HAP-1 (cell line): ENCODE results near the gene CYP4A22.
"Not testable (repeated sequence)": the region's sequence is repeated elsewhere in the genome, so short reads cannot be mapped to it uniquely, and the experiment has no call there.

Source experiments
- DNase-seq, 2 experiments: peaks; one replicate each; pipeline ENCODE4 v3.0.0-alpha.2; 2016 to 2020; ENCODE audit warnings: low spot score in 2 of 2
- H3K27me3 ChIP-seq: fragments of 250-450 bp; sonication (Bioruptor Pico); 2 replicates; pipeline ENCODE4 v1.5.1; 2020; ENCODE audit warnings: low read depth, mild to moderate bottlenecking, moderate library complexity
- H3K36me3 ChIP-seq: fragments of 250-450 bp; sonication (Bioruptor Pico); replicated peaks from 2 replicates; pipeline ENCODE4 v1.5.1; 2020; ENCODE audit warnings: mild to moderate bottlenecking
- H3K4me1 ChIP-seq: fragments of 250-450 bp; sonication (Bioruptor Pico); 2 replicates; pipeline ENCODE4 v1.5.1; 2020; ENCODE audit warnings: mild to moderate bottlenecking
- H3K4me3 ChIP-seq: fragments of 250-450 bp; sonication (Bioruptor Pico); 2 replicates; pipeline ENCODE4 v1.5.1; 2020; ENCODE audit warnings: mild to moderate bottlenecking, moderate library complexity
- H3K9me3 ChIP-seq: fragments of 250-450 bp; sonication (Bioruptor Pico); 2 replicates; pipeline ENCODE4 v1.5.1; 2020; ENCODE audit warnings: mild to moderate bottlenecking, moderate library complexity
- in situ Hi-C: fragments of 300-500 bp; cut with MboI; formaldehyde crosslinking; loops from 3 replicates; pipeline ENCODE4 v1.14.3; 2020; ENCODE audit warnings: low sequenced_read_pairs, inconsistent platforms, mixed read lengths

The CYP4A22 gene

GRCh38 chr1:47184822-47185677 lies 47.8 kb downstream of the CYP4A22 start:
- Histone ChIP-seq H3K4me3 (no peak overlapping the region), H3K9me3 (no peaks in the 10 kb centered on the region), H3K27me3 (no peaks in the 10 kb centered on the region), H3K4me1 (no peaks in the 10 kb centered on the region), H3K36me3 (no peaks in the 10 kb centered on the region)
- no peak for DNase-seq
- in situ Hi-C loops = no loop called here

DNA sequence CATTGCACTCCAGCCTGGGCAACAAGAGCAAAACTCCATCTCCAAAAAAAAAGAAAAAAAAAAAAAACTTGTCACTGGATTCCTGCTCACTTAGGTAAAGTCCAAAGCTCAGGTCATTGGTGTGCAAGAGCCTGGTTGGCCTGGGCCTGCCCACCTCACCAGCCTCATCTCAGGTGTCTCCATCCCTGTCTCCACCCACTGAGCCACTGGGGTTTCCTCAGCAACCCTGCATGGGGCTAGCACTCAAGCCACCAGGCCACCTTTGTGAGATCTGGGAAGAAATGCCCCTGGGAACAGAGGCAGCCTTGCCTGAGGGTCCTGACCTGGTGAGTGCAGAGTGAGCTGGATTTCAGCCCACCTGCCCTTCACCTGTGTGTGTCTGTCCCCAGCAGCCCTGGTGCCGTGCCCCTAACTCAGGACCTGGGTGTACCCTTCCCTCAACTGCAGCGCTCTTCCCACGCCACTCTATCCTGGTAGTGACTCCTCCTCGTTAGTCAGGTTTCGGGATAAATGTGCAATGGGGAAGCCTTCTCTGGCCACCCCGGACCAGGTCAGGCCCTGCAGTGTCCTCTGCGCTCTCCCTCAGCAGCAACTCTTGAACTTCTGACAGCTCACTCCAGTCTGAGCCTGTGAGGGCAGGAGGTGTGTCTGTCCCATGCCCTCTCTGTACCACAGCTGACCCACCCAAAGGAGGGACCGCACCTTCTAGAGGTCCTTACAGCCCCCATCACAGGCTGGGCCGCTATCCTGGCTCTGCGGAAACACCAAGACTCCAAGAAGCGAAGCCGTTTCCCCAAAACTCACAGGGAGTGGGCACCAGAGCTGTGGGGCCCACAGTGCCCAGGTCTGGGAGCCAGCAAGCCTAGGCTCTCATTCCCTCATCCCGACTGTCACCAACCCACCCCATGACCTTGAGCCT lies 49.3 kb downstream of the CYP4A22 start:
- H3K9me3 ChIP-seq = no peaks in the 10 kb centered on the region
- in situ Hi-C loops = no loop called here
- no peaks in the 10 kb centered on the region for H3K4me1 ChIP-seq

DNA sequence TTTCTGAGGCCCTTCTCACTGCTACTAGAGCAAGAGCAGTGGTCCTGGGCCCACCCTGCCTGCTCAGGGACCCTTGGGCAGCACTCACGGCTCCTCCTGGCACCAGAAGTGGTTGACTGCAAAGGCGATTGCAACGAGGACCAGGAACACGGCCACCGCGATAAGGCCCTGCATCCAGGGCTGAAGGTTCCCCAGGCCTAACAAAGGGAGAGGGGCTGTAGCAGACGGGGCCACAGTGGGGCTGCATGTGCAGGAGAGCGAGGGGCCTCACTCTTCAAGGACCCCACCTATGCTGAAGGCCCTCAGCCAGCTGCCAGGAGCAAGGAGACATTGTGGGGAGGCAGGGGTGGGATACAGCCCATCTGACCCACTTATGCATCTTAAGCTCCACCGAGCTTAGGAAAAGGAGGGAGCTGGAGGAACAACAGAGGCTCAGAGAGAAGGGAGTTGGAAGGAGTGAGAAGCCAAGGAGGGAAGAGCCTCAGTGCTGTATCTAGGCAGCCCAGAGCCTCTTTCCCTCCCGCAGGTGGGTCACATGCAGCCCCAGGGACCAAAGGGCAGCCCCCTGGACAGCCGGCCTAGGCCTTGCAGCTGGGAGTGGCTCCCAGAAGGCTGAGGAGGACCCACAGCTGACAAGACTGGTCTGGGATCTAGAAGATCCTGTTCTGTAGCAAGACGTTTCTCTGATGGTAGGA lies 50.1 kb downstream of the CYP4A22 start:
- Histone ChIP-seq H3K27me3 (no peaks in the 10 kb centered on the region), H3K4me3 (no peak overlapping the region), H3K36me3 (no peaks in the 10 kb centered on the region), H3K9me3 (no peaks in the 10 kb centered on the region), H3K4me1 (no peaks in the 10 kb centered on the region)
- in situ Hi-C loops = no loop called here
- no peak for DNase-seq

More for the DNA sequence above, 49.3 kb downstream of the CYP4A22 start:
- H3K27me3 ChIP-seq = no peaks in the 10 kb centered on the region
- DNase-seq = no peak
- H3K4me3 ChIP-seq = no peak overlapping the region
- H3K36me3 ChIP-seq = no peaks in the 10 kb centered on the region

DNA sequence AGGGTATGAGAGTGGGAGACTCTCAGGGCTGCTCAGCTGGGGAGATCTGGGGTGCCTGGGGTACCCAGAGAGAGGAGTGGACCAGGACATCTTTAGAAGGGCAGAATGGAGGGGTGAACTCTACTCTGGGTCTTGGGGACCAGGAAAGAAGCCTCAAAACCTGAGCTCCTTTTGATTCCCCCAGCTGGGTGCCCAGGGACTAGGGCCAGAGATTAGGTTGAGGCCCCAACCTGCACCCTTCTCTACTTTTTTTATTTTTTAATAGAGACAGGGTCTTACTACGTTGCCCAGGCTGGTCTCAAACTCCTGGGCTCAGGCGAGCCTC lies 50.6 kb downstream of the CYP4A22 start:
- no peaks in the 10 kb centered on the region for H3K27me3 ChIP-seq
- no peak for DNase-seq
- in situ Hi-C loops = no loop called here
- no peaks in the 10 kb centered on the region for H3K36me3 ChIP-seq
- no peaks in the 10 kb centered on the region for H3K4me1 ChIP-seq
- no peak overlapping the region for H3K4me3 ChIP-seq
- no peaks in the 10 kb centered on the region for H3K9me3 ChIP-seq

- no peaks in the 10 kb centered on the region for H3K36me3 ChIP-seq
- H3K4me3 ChIP-seq = no peak overlapping the region
- no peaks in the 10 kb centered on the region for H3K27me3 ChIP-seq
- DNase-seq = peak in 1 of 2 experiments; percentile 4
- no peaks in the 10 kb centered on the region for H3K9me3 ChIP-seq
- H3K4me1 ChIP-seq = no peaks in the 10 kb centered on the region
- in situ Hi-C loops = no loop called here
Observed at GRCh38 chr1:47188791-47189785, 51.8 kb downstream of the CYP4A22 start.

DNA sequence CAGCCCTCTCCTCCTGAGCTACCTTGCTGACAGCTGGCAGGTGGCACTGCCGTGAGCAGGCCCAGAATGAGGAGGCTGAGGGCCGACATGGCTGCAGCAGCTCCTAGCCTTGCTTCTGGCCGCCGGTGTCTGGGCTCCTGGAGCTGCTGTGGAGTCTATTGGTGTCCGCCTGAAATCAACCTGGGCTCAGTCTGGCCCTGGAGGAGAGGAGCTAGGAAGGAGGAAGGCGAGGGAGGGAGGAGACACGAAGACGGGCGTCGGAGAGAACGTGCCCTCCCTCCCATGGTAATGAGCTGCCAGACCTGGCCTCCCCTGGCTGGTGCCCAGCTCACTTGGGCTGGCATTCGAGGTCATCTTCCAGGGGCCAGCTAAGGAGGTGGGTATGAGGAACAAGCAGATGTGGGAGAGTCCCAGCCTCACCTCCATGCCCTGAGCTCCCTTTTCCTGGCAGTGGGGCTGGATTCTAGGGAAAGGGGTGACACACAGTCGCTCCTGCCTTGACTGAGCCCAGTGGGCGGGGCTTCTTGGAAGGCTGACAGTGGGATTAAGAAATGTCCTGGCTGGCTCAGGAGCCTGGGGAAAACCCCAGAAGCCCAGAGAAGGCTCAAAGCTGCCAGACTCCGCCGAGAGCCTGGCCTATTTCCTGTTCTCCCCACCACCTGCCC lies 52.7 kb downstream of the CYP4A22 start, which contains the start of gene PDZK1IP1:
PDZK1IP1 (minus strand) TSS at position 193 of the 665 bp plus-strand sequence; CDS start at position 89, 104 bp downstream.
- in situ Hi-C loops = loop anchor here (5.0 to 10.0 kb wide), 2 partner anchors 72 to 525 kb away; no protein-coding TSS in a partner anchor

GRCh38 chr1:47190509-47190855 lies 53.2 kb downstream of the CYP4A22 start:
- H3K27me3 ChIP-seq = no peaks in the 10 kb centered on the region
- H3K4me1 ChIP-seq = no peaks in the 10 kb centered on the region
- no peak overlapping the region for H3K4me3 ChIP-seq
- in situ Hi-C loops = loop anchor here (5.0 to 10.0 kb wide), 2 partner anchors 72 to 524 kb away; no protein-coding TSS in a partner anchor
- no peaks in the 10 kb centered on the region for H3K36me3 ChIP-seq
- no peaks in the 10 kb centered on the region for H3K9me3 ChIP-seq
- DNase-seq = peak in 1 of 2 experiments; percentile 3

More for the DNA sequence above, 52.7 kb downstream of the CYP4A22 start, which contains the start of gene PDZK1IP1:
- Histone ChIP-seq H3K4me3 (no peak within 1 kb of the TSS), H3K36me3 (no peaks in the 10 kb centered on the region), H3K4me1 (no peaks in the 10 kb centered on the region), H3K9me3 (no peaks in the 10 kb centered on the region), H3K27me3 (no peaks in the 10 kb centered on the region)
- DNase-seq = peak in 1 of 2 experiments; percentile 23

GRCh38 chr1:47190857-47191256 lies 53.6 kb downstream of the CYP4A22 start:
- peak in 1 of 2 experiments; percentile 2 for DNase-seq
- H3K4me3 ChIP-seq = no peak overlapping the region
- H3K4me1 ChIP-seq = no peaks in the 10 kb centered on the region
- H3K36me3 ChIP-seq = no peaks in the 10 kb centered on the region
- no peaks in the 10 kb centered on the region for H3K27me3 ChIP-seq
- H3K9me3 ChIP-seq = no peaks in the 10 kb centered on the region
- in situ Hi-C loops = loop anchor here (5.0 to 10.0 kb wide), 2 partner anchors 71 to 524 kb away; no protein-coding TSS in a partner anchor

GRCh38 chr1:47191940-47192457 lies 54.8 kb downstream of the CYP4A22 start:
- Histone ChIP-seq H3K27me3 (no peaks in the 10 kb centered on the region), H3K36me3 (no peaks in the 10 kb centered on the region), H3K9me3 (no peaks in the 10 kb centered on the region), H3K4me1 (no peaks in the 10 kb centered on the region), H3K4me3 (no peak overlapping the region)
- in situ Hi-C loops = loop anchor here (5.0 to 10.0 kb wide), 2 partner anchors 70 to 523 kb away; no protein-coding TSS in a partner anchor
- peak in 1 of 2 experiments; percentile 5 for DNase-seq

DNA sequence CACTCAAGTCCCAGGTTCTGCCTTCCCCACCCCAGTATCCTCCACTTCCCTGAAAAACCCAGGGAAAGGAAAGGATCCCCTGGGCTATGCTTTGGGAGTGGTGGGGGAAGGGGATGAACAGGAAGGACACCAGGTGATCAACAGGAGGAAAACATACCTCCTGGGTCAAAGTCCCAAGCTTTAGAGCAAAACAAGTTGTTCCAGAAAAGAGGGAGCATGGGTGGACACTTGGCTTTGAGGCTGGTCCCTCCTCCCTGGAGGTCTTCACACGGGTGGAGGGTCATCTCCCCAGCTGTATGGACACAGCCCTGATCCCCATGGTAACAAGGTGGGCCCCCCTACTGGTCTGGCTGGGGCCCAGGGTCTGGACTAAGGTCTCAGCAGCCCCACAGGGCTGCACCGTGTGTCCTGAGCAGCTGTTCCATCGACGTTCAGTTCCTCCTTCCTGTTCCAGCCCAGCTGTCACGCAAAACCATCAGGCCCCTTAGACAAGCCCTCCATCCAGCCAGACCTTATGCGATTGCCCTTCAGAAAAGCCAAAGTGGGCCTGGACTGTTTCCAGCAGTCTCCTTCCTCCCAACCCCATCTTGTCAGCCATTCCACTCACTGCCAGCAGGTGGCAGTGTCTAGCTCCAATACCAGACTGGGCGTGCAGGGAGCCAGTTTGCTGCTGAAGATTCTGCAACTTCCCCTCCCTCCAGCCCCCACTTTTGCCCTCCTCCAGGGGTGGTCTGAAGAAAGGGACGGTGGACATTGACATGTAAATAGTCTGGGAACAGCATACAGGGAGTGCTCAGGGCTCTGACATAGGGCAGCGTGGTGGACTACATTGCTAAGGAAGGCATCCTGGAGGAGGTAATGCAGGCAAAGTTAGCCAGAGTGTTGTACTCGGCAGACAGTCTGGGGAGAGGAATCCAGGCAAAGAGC lies 55.5 kb downstream of the CYP4A22 start:
- H3K9me3 ChIP-seq = no peaks in the 10 kb centered on the region
- in situ Hi-C loops = loop anchor here (5.0 to 10.0 kb wide), 2 partner anchors 70 to 522 kb away; no protein-coding TSS in a partner anchor
- DNase-seq = peak; percentile 72 to 87
- no peaks in the 10 kb centered on the region for H3K4me1 ChIP-seq
- H3K36me3 ChIP-seq = no peaks in the 10 kb centered on the region
- no peak overlapping the region for H3K4me3 ChIP-seq
- no peaks in the 10 kb centered on the region for H3K27me3 ChIP-seq

GRCh38 chr1:47193496-47193895 lies 56.3 kb downstream of the CYP4A22 start:
- H3K9me3 ChIP-seq, DNase-seq, H3K4me3 ChIP-seq, H3K36me3 ChIP-seq, H3K27me3 ChIP-seq, H3K4me1 ChIP-seq: not testable (repeated sequence)
- in situ Hi-C loops = loop anchor here (5.0 to 10.0 kb wide), 2 partner anchors 69 to 521 kb away; no protein-coding TSS in a partner anchor
